Stomach (tissue), 4 donors: ENCODE results near the gene POU3F2.

Experiments used
- CTCF ChIP-seq, 7 experiments: fragments of 450-650 bp in 4 of 7; fragments of 200-600 bp in 3 of 7; sonication (generic) in 3 of 7; IDR thresholded peaks; one replicate each; pipeline ENCODE4 v1.5.1; 2016 to 2019; ENCODE audit warnings: antibody characterized with exemption in 7 of 7, control low read depth in 2 of 7, mild to moderate bottlenecking in 1 of 7
- POLR2AphosphoS5 ChIP-seq, 3 donors: sonication (generic); formaldehyde crosslinking; IDR thresholded peaks; one replicate each; pipeline ENCODE4 v1.6.1; 2016; ENCODE audit warnings: antibody characterized with exemption in 3 of 3

- TF ChIP-seq POLR2AphosphoS5 (IDR thresholded peaks at IDR 0.05) (no peak), CTCF (IDR thresholded peaks at IDR 0.05) (no peak)
Observed at GRCh38 chr6:98787435-98787834, 46.9 kb upstream of the POU3F2 start.
